ENCODE results near the gene PLXNA3. TPM values are rescaled to one million over a fixed set of nuclear protein-coding genes. Genes with fewer than 3 reads are reported as not detected.

PLXNA3 gene
- total RNA-seq, result 19.6 and 26.1 TPM in 2 replicates

GRCh38 chrX:154458116-154458953 lies at the start of gene PLXNA3:
PLXNA3 (plus strand) TSS chrX:154458281; CDS start chrX:154460184, 1,903 bp downstream.

DNA sequence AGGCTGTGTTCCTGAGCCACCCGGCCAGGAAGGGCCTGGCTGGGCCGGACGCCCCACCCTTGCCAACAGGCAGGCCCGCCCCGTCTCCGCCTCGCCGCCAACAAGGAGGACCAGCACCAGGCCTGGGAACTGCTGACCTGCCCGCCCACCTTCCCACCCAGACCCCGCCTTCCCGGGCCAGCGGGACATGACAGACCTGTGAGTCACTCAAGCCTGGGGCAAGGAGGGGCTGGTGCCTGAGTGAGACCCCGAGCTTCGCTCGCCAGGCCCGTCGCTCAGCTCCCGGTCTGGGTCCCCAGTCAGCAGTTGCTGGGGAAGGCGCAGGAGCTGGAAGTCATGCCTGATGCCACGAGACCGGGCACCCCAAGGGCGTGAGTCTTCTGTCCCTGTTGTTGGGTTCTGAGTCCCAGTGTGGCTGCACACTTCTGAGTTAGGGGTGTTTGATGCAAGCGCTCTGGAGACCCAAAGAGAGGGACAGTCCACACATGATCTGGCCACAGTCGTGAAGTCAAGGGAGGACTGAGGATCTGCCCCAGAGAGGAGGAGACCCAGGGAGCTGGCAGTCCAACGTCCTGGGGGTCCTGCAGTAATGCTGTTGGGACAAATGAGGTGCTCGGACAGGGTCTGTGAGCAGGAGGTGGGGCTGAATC lies 48.7 kb upstream of the PLXNA3 start, which contains the start of gene DNASE1L1:
Gene DNASE1L1 (minus strand): TSS at position 33 of the 650 bp plus-strand sequence. CDS start 3,686 bp downstream, outside the sequence.

GRCh38 chrX:154428176-154429171 lies 29.6 kb upstream of the PLXNA3 start, which contains the start of gene ATP6AP1:
ATP6AP1 (plus strand) TSS chrX:154428677; CDS start chrX:154428693, 16 bp downstream.

GRCh38 chrX:154436983-154437752 lies 20.9 kb upstream of the PLXNA3 start, which contains the start of gene GDI1:
GDI1 (plus strand) TSS chrX:154437154; CDS start chrX:154437255, 101 bp downstream.

DNA sequence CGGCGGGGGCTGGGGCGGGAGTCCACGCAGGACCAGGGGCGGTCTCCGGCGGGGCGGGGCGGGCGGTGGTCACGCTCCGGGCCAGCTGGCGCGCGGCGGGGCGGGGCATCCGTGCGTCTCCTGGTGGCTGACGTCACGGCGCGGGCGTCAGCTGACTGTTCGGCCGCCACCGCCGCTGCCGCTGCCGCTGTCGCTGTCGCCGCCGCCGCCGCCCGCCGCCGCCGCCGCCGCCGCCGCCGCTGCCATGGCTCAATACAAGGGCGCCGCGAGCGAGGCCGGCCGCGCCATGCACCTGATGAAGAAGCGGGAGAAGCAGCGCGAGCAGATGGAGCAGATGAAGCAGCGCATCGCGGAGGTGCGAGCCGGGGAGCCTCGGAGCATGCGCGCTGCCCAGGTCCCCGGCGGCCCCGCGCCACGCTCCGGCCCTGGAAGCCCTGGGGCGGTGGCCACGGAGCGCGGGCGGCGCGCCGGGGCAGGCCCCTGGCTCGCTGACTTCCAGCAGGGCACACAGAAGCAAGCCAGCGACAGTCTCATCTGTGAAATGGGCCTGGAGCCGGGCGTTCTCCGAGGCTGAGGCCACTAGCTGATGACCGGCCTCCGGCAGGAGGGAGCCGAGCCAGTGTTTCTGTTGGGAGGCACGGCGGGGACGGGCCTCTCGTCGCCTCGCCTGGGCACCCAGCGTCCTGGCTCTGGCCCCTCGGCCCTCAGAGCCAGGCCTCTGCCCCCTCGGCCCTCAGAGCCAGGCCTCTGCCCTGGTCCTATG lies 13.9 kb upstream of the PLXNA3 start, which contains the start of gene FAM50A:
Gene FAM50A (plus strand): TSS at position 150 of the 763 bp plus-strand sequence. CDS start 95 bp downstream, at position 245.

DNA sequence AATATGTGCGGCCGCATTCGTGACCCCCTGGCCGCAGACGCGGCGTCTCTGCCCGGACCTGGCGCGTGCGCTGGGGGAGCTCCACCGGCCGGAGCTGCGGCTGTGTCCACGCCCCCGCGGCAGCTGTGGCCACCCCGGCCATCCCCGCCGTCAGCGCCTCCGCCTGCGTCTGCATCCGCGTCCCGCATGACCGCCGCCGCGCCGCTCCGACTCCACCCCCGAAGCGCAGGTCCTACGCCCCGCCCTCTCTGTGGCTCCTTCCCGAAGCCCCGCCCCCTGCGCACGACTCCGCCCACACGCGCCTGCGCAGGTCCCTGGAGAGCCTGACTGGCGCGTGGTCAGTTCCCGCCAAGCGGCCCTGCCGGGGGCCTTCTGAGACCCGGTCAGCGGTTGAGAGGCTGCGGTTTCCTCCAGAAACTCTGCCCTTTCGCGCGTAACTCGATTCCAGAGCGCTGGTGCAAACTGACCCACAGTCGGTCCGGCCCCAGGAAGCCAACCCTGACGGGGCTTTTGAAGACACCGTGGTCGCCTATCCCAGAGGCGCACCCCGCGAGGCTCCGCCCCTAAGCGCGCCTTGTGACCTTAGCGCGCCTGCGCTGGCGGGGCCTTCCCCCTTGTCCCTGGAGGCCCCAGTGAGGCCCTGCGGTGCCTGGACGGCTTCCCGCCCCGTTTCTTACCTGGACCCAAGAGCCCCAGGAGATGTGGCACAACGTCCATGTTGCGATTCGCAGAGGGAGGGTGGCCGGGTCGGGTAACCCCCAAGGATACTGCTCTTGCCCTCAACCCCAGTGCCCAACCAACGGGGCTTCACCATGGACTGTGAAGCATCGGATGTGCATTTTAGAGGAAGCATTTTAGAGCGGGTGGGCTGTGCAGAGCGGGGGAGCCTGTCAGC lies 20.9 kb downstream of the PLXNA3 start, which contains the start of gene LAGE3:
Gene LAGE3 (minus strand): TSS at position 554 of the 895 bp plus-strand sequence. CDS start 366 bp downstream, at position 188.

DNA sequence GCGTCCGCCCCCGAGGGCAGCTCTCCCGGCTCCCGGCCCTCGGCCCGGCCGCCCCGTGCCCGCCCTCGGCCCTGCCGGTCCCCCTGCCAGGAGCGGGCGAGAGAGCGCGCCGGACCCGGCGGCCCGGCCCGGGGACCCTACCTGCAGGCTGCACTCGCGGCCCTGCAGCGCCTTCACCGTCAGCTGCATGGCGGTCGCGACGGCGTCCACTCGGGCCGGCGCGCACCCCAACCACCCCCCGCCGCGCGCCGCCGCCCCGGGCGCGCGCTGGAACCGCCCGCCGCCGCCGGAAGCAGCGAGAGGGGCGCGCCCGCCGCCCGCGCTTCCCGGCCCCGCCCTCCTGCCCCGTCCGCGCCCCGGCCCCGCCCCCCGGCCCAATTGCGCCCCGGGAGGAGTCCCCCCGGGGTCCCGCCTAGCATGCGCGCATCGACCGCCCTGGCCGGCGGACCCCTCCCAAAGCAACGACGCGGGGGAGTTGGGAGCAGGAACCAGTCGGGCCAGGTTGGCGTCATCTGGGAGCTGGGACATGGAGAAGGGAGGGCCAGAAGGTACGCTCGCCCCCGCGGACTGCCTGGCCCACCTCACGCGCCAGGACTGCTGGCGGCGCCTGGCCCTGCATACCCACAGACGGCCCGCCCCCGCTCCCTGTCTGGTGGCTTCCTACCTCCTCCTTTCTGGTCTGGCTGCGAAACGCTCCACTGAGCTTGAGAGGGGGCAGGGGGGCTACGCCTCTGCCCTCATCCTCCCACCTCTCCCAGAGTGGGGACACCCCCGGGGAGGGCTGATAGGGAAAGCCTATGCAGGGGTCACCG lies 28.5 kb downstream of the PLXNA3 start, which contains the start of gene UBL4A:
Gene UBL4A (minus strand): TSS at position 220 of the 812 bp plus-strand sequence. CDS start 31 bp downstream, at position 189.

DNA sequence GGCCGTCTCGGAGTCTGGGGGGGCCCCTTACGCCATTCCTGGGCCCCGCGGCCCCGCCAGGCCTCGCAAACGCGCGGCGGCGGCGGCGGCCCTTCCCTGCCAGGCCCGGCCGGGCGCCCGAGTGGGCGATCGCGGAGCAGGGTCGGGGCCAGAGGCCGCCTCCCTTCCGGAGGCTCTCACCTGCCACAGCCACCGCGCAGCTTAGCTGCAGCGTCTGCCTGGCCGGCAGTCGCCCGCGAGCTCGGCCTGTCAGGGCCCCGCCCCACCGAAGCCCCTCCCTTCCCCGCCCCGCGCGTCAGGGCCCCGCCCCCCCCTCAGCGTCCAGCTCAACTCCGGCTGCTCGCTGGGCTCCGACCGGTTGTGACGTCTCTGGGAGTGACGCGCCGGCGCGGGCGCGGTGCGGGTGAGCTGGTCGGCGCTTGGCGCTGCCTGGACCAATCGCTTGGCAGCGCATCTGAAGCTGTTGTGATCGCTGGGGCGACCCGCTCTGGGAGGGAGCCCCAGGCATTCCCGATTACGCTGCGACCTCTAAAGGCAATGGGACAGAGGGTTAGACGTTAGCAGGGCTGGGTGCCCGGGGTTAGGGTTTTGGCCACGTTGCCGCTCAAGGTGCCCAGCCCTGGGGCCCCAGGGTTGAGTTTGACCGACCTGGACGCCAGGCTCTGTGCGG lies 32.5 kb downstream of the PLXNA3 start, which contains the start of gene SLC10A3:
Gene SLC10A3 (minus strand): TSS at position 216 of the 670 bp plus-strand sequence. CDS start 1,689 bp downstream, outside the sequence.

DNA sequence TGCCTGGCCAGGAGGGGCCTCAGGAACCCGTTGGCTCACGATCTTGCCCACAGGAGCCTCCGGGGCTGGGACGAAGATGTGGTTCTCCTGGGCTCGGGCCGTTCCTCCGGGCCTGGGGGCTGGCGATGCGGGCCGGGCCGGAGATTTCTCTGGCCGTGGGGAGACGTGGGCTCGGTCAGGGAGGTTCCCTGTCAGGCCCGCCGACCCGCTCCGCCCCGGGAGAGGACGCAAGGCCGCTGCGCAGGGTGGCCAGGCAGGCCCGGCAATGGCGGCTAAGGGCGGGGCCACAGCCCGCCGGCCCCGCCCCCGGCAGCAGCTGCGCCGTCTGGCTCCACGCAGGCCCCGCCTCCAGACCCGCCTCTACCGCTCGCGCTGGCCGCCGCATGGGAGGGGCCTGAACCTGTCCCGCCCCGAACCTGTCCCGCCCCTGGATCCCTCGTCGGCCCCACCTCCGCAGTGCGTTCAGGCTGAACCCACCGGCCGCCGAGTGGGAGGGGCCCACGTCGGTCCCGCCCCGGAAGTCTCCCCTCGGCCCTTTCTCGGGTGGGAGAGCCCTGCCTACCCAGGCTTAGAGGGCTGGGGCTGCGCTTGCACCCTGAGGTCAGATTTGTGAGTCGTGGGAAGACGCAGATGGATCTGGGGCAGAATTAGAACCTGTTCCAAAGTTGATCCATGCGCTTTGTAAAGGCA lies 58.0 kb downstream of the PLXNA3 start, which contains the start of gene FAM3A:
Gene FAM3A (minus strand): TSS at position 267 of the 690 bp plus-strand sequence. CDS start 460 bp downstream, outside the sequence.

Other genes starting within 250 kb of the PLXNA3 start
- gene OPN1MW2, start 238.5 kb upstream of the PLXNA3 start, total RNA-seq, result not detected in 2 replicates
- not detected in 2 replicates for gene OPN1MW3, start 200.7 kb upstream of the PLXNA3 start, total RNA-seq
- not detected in 2 replicates for gene TEX28, start 163.2 kb upstream of the PLXNA3 start, total RNA-seq
- not detected in 2 replicates for gene TKTL1, start 162.5 kb upstream of the PLXNA3 start, total RNA-seq
- 2,491 and 2,888 TPM in 2 replicates for gene FLNA, start 83.6 kb upstream of the PLXNA3 start, total RNA-seq
- 53.0 and 59.8 TPM in 2 replicates for gene EMD, start 79.0 kb upstream of the PLXNA3 start, total RNA-seq
- gene RPL10, start 59.9 kb upstream of the PLXNA3 start, total RNA-seq, result 5,163 and 5,241 TPM in 2 replicates
- gene DNASE1L1, start 49.0 kb upstream of the PLXNA3 start, total RNA-seq, result 32.3 and 68.7 TPM in 2 replicates
- gene TAFAZZIN, start 46.7 kb upstream of the PLXNA3 start, total RNA-seq, result 23.5 and 31.4 TPM in 2 replicates
- 45.0 and 81.4 TPM in 2 replicates for gene ATP6AP1, start 29.6 kb upstream of the PLXNA3 start, total RNA-seq
- gene GDI1, start 21.1 kb upstream of the PLXNA3 start, total RNA-seq, result 74.0 and 80.7 TPM in 2 replicates
- gene FAM50A, start 14.1 kb upstream of the PLXNA3 start, total RNA-seq, result 34.7 and 46.1 TPM in 2 replicates
- 18.4 and 23.7 TPM in 2 replicates for gene LAGE3, start 21.0 kb downstream of the PLXNA3 start, total RNA-seq
- gene UBL4A, start 28.3 kb downstream of the PLXNA3 start, total RNA-seq, result 49.4 and 62.1 TPM in 2 replicates
- 25.7 and 33.6 TPM in 2 replicates for gene SLC10A3, start 32.3 kb downstream of the PLXNA3 start, total RNA-seq
- gene FAM3A, start 58.0 kb downstream of the PLXNA3 start, total RNA-seq, result 28.8 and 51.0 TPM in 2 replicates
- 70.2 and 95.5 TPM in 2 replicates for gene G6PD, start 88.6 kb downstream of the PLXNA3 start, total RNA-seq
- 15.5 and 17.6 TPM in 2 replicates for gene IKBKG, start 89.3 kb downstream of the PLXNA3 start, total RNA-seq
- gene CTAG1A, start 126.9 kb downstream of the PLXNA3 start, total RNA-seq, result not detected in 2 replicates
- gene CTAG1B, start 161.0 kb downstream of the PLXNA3 start, total RNA-seq, result not detected in 2 replicates
- 2.8 TPM in 1 of 2 replicates, not detected in the other for gene CTAG2, start 195.3 kb downstream of the PLXNA3 start, total RNA-seq